SK-N-SH treated with all-trans-retinoic acid at 6 μM for 48 hours (cell line): ENCODE data around the gene RAD51B.

Experiments
- ARNTL ChIP-seq: fragments of 450-650 bp; formaldehyde crosslinking; IDR thresholded peaks from 2 replicates; pipeline ENCODE4 v1.5.0; 2020; ENCODE audit warnings: low read depth, mild to moderate bottlenecking, moderate library complexity, borderline replicate concordance
- BACH2 ChIP-seq: fragments of 250-450 bp; sonication (Bioruptor Pico); IDR thresholded peaks from 2 replicates; pipeline ENCODE4 v1.9.0; 2021; ENCODE audit warnings: mild to moderate bottlenecking, borderline replicate concordance
- ESRRG ChIP-seq: fragments of 250-450 bp; sonication (Bioruptor Pico); IDR thresholded peaks from 2 replicates; pipeline ENCODE4 v1.6.1; 2021; ENCODE audit warnings: mild to moderate bottlenecking
- ISL1 ChIP-seq: fragments of 250-450 bp; sonication (Bioruptor Pico); IDR thresholded peaks from 2 replicates; pipeline ENCODE4 v2.1.2; 2022; ENCODE audit warnings: mild to moderate bottlenecking, moderate library complexity
- PATZ1 ChIP-seq: fragments of 250-450 bp; sonication (Bioruptor Pico); IDR thresholded peaks from 2 replicates; pipeline ENCODE4 v1.8.0; 2020; ENCODE audit warnings: mild to moderate bottlenecking, moderate library complexity, borderline replicate concordance
- POU6F1 ChIP-seq: fragments of 250-450 bp; sonication (Bioruptor Pico); IDR thresholded peaks from 2 replicates; pipeline ENCODE4 v1.8.0; 2021; ENCODE audit warnings: low read depth, mild to moderate bottlenecking, moderate library complexity, borderline replicate concordance
- RARB ChIP-seq: fragments of 250-450 bp; sonication (Bioruptor Pico); IDR thresholded peaks from 2 replicates; pipeline ENCODE4 v1.8.0; 2021; ENCODE audit warnings: mild to moderate bottlenecking, moderate library complexity
- SNAI2 ChIP-seq: fragments of 250-450 bp; sonication (Bioruptor Pico); IDR thresholded peaks from 2 replicates; pipeline ENCODE4 v1.5.0; 2020; ENCODE audit warnings: mild to moderate bottlenecking, moderate library complexity
- TOX ChIP-seq: fragments of 250-450 bp; sonication (Bioruptor Pico); IDR thresholded peaks from 2 replicates; pipeline ENCODE4 v1.8.0; 2021; ENCODE audit warnings: mild to moderate bottlenecking, moderate library complexity, borderline replicate concordance
- ZC3H10 ChIP-seq: fragments of 250-450 bp; sonication (Bioruptor Pico); IDR thresholded peaks from 2 replicates; pipeline ENCODE4 v1.5.1; 2021; ENCODE audit warnings: mild to moderate bottlenecking, moderate library complexity
- ZFP30 ChIP-seq: fragments of 450-650 bp; formaldehyde crosslinking; IDR thresholded peaks from 2 replicates; pipeline ENCODE4 v1.5.0; 2022; ENCODE audit warnings: mild to moderate bottlenecking, moderate library complexity
- ZNF565 ChIP-seq: fragments of 450-650 bp; formaldehyde crosslinking; conservative IDR thresholded peaks from 2 replicates; pipeline ENCODE4 v1.5.0; 2020; ENCODE audit warnings: low read depth, mild to moderate bottlenecking, moderate library complexity
- ZNF70 ChIP-seq: fragments of 450-650 bp; formaldehyde crosslinking; IDR thresholded peaks from 2 replicates; pipeline ENCODE4 v1.5.0; 2020; ENCODE audit warnings: mild to moderate bottlenecking, moderate library complexity
- ZNF8 ChIP-seq: fragments of 450-650 bp; formaldehyde crosslinking; IDR thresholded peaks from 2 replicates; pipeline ENCODE4 v1.5.0; 2020; ENCODE audit warnings: mild to moderate bottlenecking, moderate library complexity

GRCh38 chr14:68574461-68574860 lies 754.9 kb downstream of the RAD51B start:
- TF ChIP-seq ZNF8 (no peak), POU6F1 (CRISPR knock-in tag) (no peak), ISL1 (no peak), BACH2 (CRISPR knock-in tag) (no peak), ESRRG (CRISPR knock-in tag) (no peak), PATZ1 (CRISPR knock-in tag) (no peak), ZNF565 (CRISPR knock-in tag) (no peak), TOX (CRISPR knock-in tag) (no peak), ARNTL (CRISPR knock-in tag) (no peak), ZC3H10 (CRISPR knock-in tag) (no peak), ZNF70 (CRISPR knock-in tag) (no peak), RARB (CRISPR knock-in tag) (no peak), SNAI2 (CRISPR knock-in tag) (no peak), ZFP30 (no peak)
